OCI-LY1 (cell line): ENCODE results near the gene BLCAP.

Source experiments
- CTCF ChIP-seq: fragments of 200-600 bp; sonication (generic), shearing (Covaris generic); IDR thresholded peaks from 2 replicates; pipeline ENCODE4 v1.5.1; 2017; ENCODE audit warnings: mild to moderate bottlenecking, antibody characterized with exemption, low read length, moderate library complexity, mixed read lengths
- EZH2 ChIP-seq: fragments of 200-600 bp; sonication (generic), shearing (Covaris generic); IDR thresholded peaks from 2 replicates; pipeline ENCODE4 v1.8.0; 2017; ENCODE audit warnings: borderline replicate concordance, mixed run types, mild to moderate bottlenecking, antibody characterized with exemption, low read length, moderate library complexity, mixed read lengths

- TF ChIP-seq CTCF, result no peak
- no peak for TF ChIP-seq EZH2
These were observed 37.6 kb upstream of the BLCAP start for GRCh38 chr20:37565134-37565811.
